Osteoblast (primary cell): ENCODE data around the gene KRTAP5-5. TPM values are rescaled to one million over a fixed set of nuclear protein-coding genes. Genes with fewer than 3 reads are reported as not detected.

Source experiments
- DNase-seq: peaks from one replicate; pipeline ENCODE4 v3.0.0; 2011; ENCODE audit warnings: low spot score, mixed read lengths; ENCODE audit not compliant: insufficient read length; ENCODE audit errors: missing footprints
- H2AFZ ChIP-seq: 2 replicates; pipeline ENCODE4 v1.6.0; 2011; ENCODE audit warnings: mild to moderate bottlenecking, low read length
- H3K27ac ChIP-seq: 2 replicates; pipeline ENCODE4 v1.5.1; 2011; ENCODE audit warnings: mild to moderate bottlenecking, low read depth, low read length, moderate library complexity
- H3K27me3 ChIP-seq: 2 replicates; pipeline ENCODE4 v1.6.0; 2012; ENCODE audit warnings: mild to moderate bottlenecking, control low read depth, inconsistent platforms, low read length, moderate library complexity; ENCODE audit not compliant: insufficient read depth
- H3K36me3 ChIP-seq: 2 replicates; pipeline ENCODE4 v1.5.1; 2011; ENCODE audit warnings: mild to moderate bottlenecking, low read length, control low read depth, moderate library complexity; ENCODE audit not compliant: insufficient read depth
- H3K4me1 ChIP-seq: 2 replicates; pipeline ENCODE4 v1.5.1; 2011; ENCODE audit warnings: mild to moderate bottlenecking, low read length, control low read depth, moderate library complexity; ENCODE audit not compliant: insufficient read depth
- H3K4me2 ChIP-seq: 2 replicates; pipeline ENCODE4 v1.6.0; 2011; ENCODE audit warnings: mild to moderate bottlenecking, low read length; ENCODE audit not compliant: insufficient read depth
- H3K4me3 ChIP-seq: fragments of 200-600 bp; sonication (generic); 3 replicates; pipeline ENCODE4 v1.5.1; 2012; ENCODE audit warnings: mild to moderate bottlenecking, low read length, inconsistent platforms; ENCODE audit not compliant: insufficient read depth
- H3K79me2 ChIP-seq: 2 replicates; pipeline ENCODE4 v1.6.0; 2012; ENCODE audit warnings: mild to moderate bottlenecking, low read length, control low read depth, inconsistent platforms; ENCODE audit not compliant: insufficient read depth
- H3K9me3 ChIP-seq: 2 replicates; pipeline ENCODE4 v1.5.1; 2011; ENCODE audit warnings: low read depth, low read length, control low read depth
- H4K20me1 ChIP-seq: 2 replicates; pipeline ENCODE4 v1.6.0; 2012; ENCODE audit warnings: mild to moderate bottlenecking, low read length, control low read depth; ENCODE audit not compliant: insufficient read depth
- CTCF ChIP-seq: IDR thresholded peaks from 2 replicates; pipeline ENCODE4 v1.5.1; 2011; ENCODE audit warnings: mild to moderate bottlenecking, low read depth, low read length, moderate library complexity; ENCODE audit errors: extremely low read depth
- total RNA-seq: library from RNA; depleted of rRNA; stranded (reverse); fragments of >200 nt; gene quantifications from 2 replicates; pipeline ENCODE4 v1.2.3, GENCODE V29; 2012

KRTAP5-5 gene
- total RNA-seq, 1 donor, result not detected

- no peaks in the 10 kb centered on the region for H3K36me3 ChIP-seq
- no peak overlapping the region for H3K4me3 ChIP-seq
- TF ChIP-seq CTCF, result no peak
- no peaks in the 10 kb centered on the region for H3K4me1 ChIP-seq
- H3K4me2 ChIP-seq, result no peak overlapping the region
- no peaks in the 10 kb centered on the region for H3K79me2 ChIP-seq
- H2AFZ ChIP-seq, result no peak overlapping the region
- no peak for DNase-seq
- peaks cover 10% of the 10 kb centered on the region for H3K27me3 ChIP-seq
- no peak overlapping the region for H3K27ac ChIP-seq
- H4K20me1 ChIP-seq, result no peaks in the 10 kb centered on the region
- H3K9me3 ChIP-seq, result no peaks in the 10 kb centered on the region
These were observed 8.1 kb downstream of the KRTAP5-5 start for GRCh38 chr11:1637628-1638027.

- TF ChIP-seq CTCF, result no peak
- DNase-seq, result peak; percentile 71
- H3K79me2 ChIP-seq, result no peaks in the 10 kb centered on the region
These were observed 8.8 kb downstream of the KRTAP5-5 start for GRCh38 chr11:1638344-1638743.

GRCh38 chr11:1639102-1639620, 9.6 kb downstream of the KRTAP5-5 start:
- no peaks in the 10 kb centered on the region for H3K36me3 ChIP-seq
- no peak for TF ChIP-seq CTCF
- H2AFZ ChIP-seq, result no peak overlapping the region
- no peak for DNase-seq
- H3K4me3 ChIP-seq, result no peak overlapping the region
- H3K79me2 ChIP-seq, result no peaks in the 10 kb centered on the region
- H3K9me3 ChIP-seq, result no peaks in the 10 kb centered on the region
- no peaks in the 10 kb centered on the region for H3K4me1 ChIP-seq
- H3K27ac ChIP-seq, result no peak overlapping the region
- no peak overlapping the region for H3K4me2 ChIP-seq
- H3K27me3 ChIP-seq, result peaks cover 10% of the 10 kb centered on the region
- H4K20me1 ChIP-seq, result no peaks in the 10 kb centered on the region

More at GRCh38 chr11:1638344-1638743, 8.8 kb downstream of the KRTAP5-5 start:
- H3K27me3 ChIP-seq, result peaks cover 10% of the 10 kb centered on the region
- no peaks in the 10 kb centered on the region for H4K20me1 ChIP-seq
- no peak overlapping the region for H3K4me3 ChIP-seq
- H2AFZ ChIP-seq, result no peak overlapping the region
- no peak overlapping the region for H3K27ac ChIP-seq
- no peak overlapping the region for H3K4me2 ChIP-seq
- no peaks in the 10 kb centered on the region for H3K9me3 ChIP-seq
- H3K36me3 ChIP-seq, result no peaks in the 10 kb centered on the region
- no peaks in the 10 kb centered on the region for H3K4me1 ChIP-seq

- Histone ChIP-seq H3K27me3 (peaks cover 10% of the 10 kb centered on the region), H3K27ac (no peak overlapping the region), H2AFZ (no peak overlapping the region), H3K4me2 (no peak overlapping the region), H4K20me1 (no peaks in the 10 kb centered on the region), H3K36me3 (no peaks in the 10 kb centered on the region), H3K4me3 (no peak overlapping the region), H3K79me2 (no peaks in the 10 kb centered on the region), H3K4me1 (no peaks in the 10 kb centered on the region), H3K9me3 (no peaks in the 10 kb centered on the region)
- peak; percentile 27 for DNase-seq
- TF ChIP-seq CTCF, result no peak
These were observed 10.1 kb downstream of the KRTAP5-5 start for GRCh38 chr11:1639666-1640065.
